HepG2 (cell line): ENCODE measurements around the gene GPR137. TPM values are rescaled to one million over a fixed set of nuclear protein-coding genes. Genes with fewer than 3 reads are reported as not detected.
A peak's percentile ranks its signal among the peaks of the same experiment; 100 is the strongest.

ENCODE experiments used
- CCAR2 ChIP-seq: fragments of 200-400 bp; formaldehyde crosslinking; optimal IDR thresholded peaks from 2 replicates; pipeline ENCODE3; 2018; ENCODE audit warnings: low read depth, mild to moderate bottlenecking, low read length, moderate library complexity
- FIP1L1 ChIP-seq: fragments of 200-400 bp; formaldehyde crosslinking; IDR thresholded peaks from 2 replicates; pipeline ENCODE4 v1.6.1; 2018; ENCODE audit warnings: low read depth, mild to moderate bottlenecking, low read length, moderate library complexity, borderline replicate concordance; ENCODE audit not compliant: insufficient read depth
- HNRNPL ChIP-seq: fragments of 200-400 bp; formaldehyde crosslinking; IDR thresholded peaks from 2 replicates; pipeline ENCODE4 v1.6.1; 2017; ENCODE audit warnings: mild to moderate bottlenecking, low read depth, low read length
- KDM2A ChIP-seq: sonication (generic); formaldehyde crosslinking; IDR thresholded peaks from 2 replicates; pipeline ENCODE4 v1.4.0; 2020; ENCODE audit warnings: low read depth, missing genetic modification reagents, borderline replicate concordance
- RARA ChIP-seq: IDR thresholded peaks from 2 replicates; pipeline ENCODE4 v1.6.1; 2016; ENCODE audit warnings: missing genetic modification reagents, missing compliant biosample characterization
- RBFOX2 ChIP-seq: fragments of 200-400 bp; formaldehyde crosslinking; IDR thresholded peaks from 2 replicates; pipeline ENCODE4 v1.6.1; 2017; ENCODE audit warnings: low read depth, mild to moderate bottlenecking, low read length
- RBM39 ChIP-seq: fragments of 200-400 bp; formaldehyde crosslinking; IDR thresholded peaks from one replicate; pipeline ENCODE4 v1.6.1; 2018; ENCODE audit warnings: antibody characterized with exemption, mild to moderate bottlenecking, low read depth, low read length; ENCODE audit not compliant: poor library complexity, severe bottlenecking
- SETDB1 ChIP-seq: sonication (generic); formaldehyde crosslinking; IDR thresholded peaks from 2 replicates; pipeline ENCODE4 v1.5.1; 2020; ENCODE audit warnings: missing genetic modification reagents, mild to moderate bottlenecking, borderline replicate concordance
- SIX1 ChIP-seq: sonication (generic); formaldehyde crosslinking; IDR thresholded peaks from 2 replicates; pipeline ENCODE4 v1.4.0; 2020; ENCODE audit warnings: missing genetic modification reagents, borderline replicate concordance
- SRSF1 ChIP-seq: fragments of 200-400 bp; formaldehyde crosslinking; optimal IDR thresholded peaks from 2 replicates; pipeline ENCODE3; 2017; ENCODE audit warnings: mild to moderate bottlenecking, low read depth, low read length, moderate library complexity
- ZBTB38 ChIP-seq: sonication (generic); formaldehyde crosslinking; IDR thresholded peaks from 2 replicates; pipeline ENCODE4 v1.5.1; 2020; ENCODE audit warnings: mild to moderate bottlenecking, missing genetic modification reagents
- ZNF274 ChIP-seq: sonication (generic); formaldehyde crosslinking; IDR thresholded peaks from 2 replicates; pipeline ENCODE4 v1.5.1; 2020; ENCODE audit warnings: mild to moderate bottlenecking, missing genetic modification reagents
- ZNF317 ChIP-seq: sonication (generic); formaldehyde crosslinking; IDR thresholded peaks from 2 replicates; pipeline ENCODE4 v1.5.0; 2020; ENCODE audit warnings: mild to moderate bottlenecking, missing genetic modification reagents
- ZNF577 ChIP-seq: sonication (generic); formaldehyde crosslinking; IDR thresholded peaks from 2 replicates; pipeline ENCODE4 v1.4.0; 2020; ENCODE audit warnings: mild to moderate bottlenecking, low read depth, missing genetic modification reagents, borderline replicate concordance
- ZNF614 ChIP-seq: IDR thresholded peaks from 2 replicates; pipeline ENCODE4 v1.6.1; 2018; ENCODE audit warnings: missing biosample characterization, missing genetic modification reagents, inconsistent platforms, borderline replicate concordance
- ZNF652 ChIP-seq: IDR thresholded peaks from 2 replicates; pipeline ENCODE4 v1.6.1; 2016; ENCODE audit warnings: low read depth, borderline replicate concordance
- ZNF746 ChIP-seq: sonication (generic); formaldehyde crosslinking; IDR thresholded peaks from 2 replicates; pipeline ENCODE4 v1.8.0; 2022; ENCODE audit warnings: mild to moderate bottlenecking, missing genetic modification reagents
- ZNF747 ChIP-seq: sonication (generic); formaldehyde crosslinking; IDR thresholded peaks from 2 replicates; pipeline ENCODE4 v1.8.1; 2023; ENCODE audit warnings: missing genetic modification reagents, mild to moderate bottlenecking, borderline replicate concordance
- ZNF75D ChIP-seq: sonication (generic); formaldehyde crosslinking; IDR thresholded peaks from 2 replicates; pipeline ENCODE4 v1.8.1; 2023; ENCODE audit warnings: missing genetic modification reagents, mild to moderate bottlenecking, borderline replicate concordance
- ZNF776 ChIP-seq: sonication (generic); formaldehyde crosslinking; IDR thresholded peaks from 2 replicates; pipeline ENCODE4 v1.4.0; 2020; ENCODE audit warnings: mild to moderate bottlenecking, missing genetic modification reagents
- ZSCAN12 ChIP-seq: sonication (generic); formaldehyde crosslinking; IDR thresholded peaks from 2 replicates; pipeline ENCODE4 v1.9.0; 2021; ENCODE audit warnings: mild to moderate bottlenecking, missing genetic modification reagents
- ZSCAN29 ChIP-seq: sonication (generic); formaldehyde crosslinking; conservative IDR thresholded peaks from 2 replicates; pipeline ENCODE4 v1.4.0; 2020; ENCODE audit warnings: mild to moderate bottlenecking, missing genetic modification reagents
- ZZZ3 ChIP-seq: sonication (generic); formaldehyde crosslinking; IDR thresholded peaks from 2 replicates; pipeline ENCODE4 v1.4.0; 2020; ENCODE audit warnings: missing genetic modification reagents, mild to moderate bottlenecking, borderline replicate concordance
- polyA plus RNA-seq, 8 experiments: library from polyadenylated mRNA; depleted of rRNA in 3 of 8; stranded (reverse) in 7 of 8; unstranded in 1 of 8; fragments of >200 nt; fragmentation: Illumina TruSeq in 4 of 8; extraction: Trizol in 4 of 8; gene quantifications; 2 replicates each; pipeline versions ENCODE4 v1.2.1 to v1.2.3, GENCODE V29; 2011 to 2016; ENCODE audit warnings: low read depth in 4 of 8, missing spikeins in 1 of 8, mixed read lengths in 1 of 8; ENCODE audit not compliant: insufficient read depth in 1 of 8
- total RNA-seq, 5 experiments: library from RNA; depleted of rRNA; stranded (reverse); fragments of >200 nt; fragmentation: Illumina TruSeq; extraction: Trizol; gene quantifications; 2 replicates each; pipeline ENCODE4 v1.2.3, GENCODE V29; 2016; ENCODE audit warnings: low read depth in 1 of 5
- TF ChIP-seq, protein P1 (sequence below): sonication (generic); formaldehyde crosslinking; IDR thresholded peaks from 2 replicates; pipeline ENCODE4 v1.4.0; 2020; ENCODE audit warnings: missing genetic modification reagents
- TF ChIP-seq, protein P2 (sequence below): sonication (generic); formaldehyde crosslinking; IDR thresholded peaks from 2 replicates; pipeline ENCODE4 v1.8.1; 2023; ENCODE audit warnings: mild to moderate bottlenecking, missing genetic modification reagents, borderline replicate concordance
- TF ChIP-seq, protein P3 (sequence below): sonication (generic); formaldehyde crosslinking; IDR thresholded peaks from 2 replicates; pipeline ENCODE4 v1.5.0; 2020; ENCODE audit warnings: missing genetic modification reagents
- TF ChIP-seq, protein P4 (sequence below): sonication (generic); formaldehyde crosslinking; IDR thresholded peaks from 2 replicates; pipeline ENCODE4 v1.8.0; 2022; ENCODE audit warnings: missing genetic modification reagents, mild to moderate bottlenecking, inconsistent platforms, borderline replicate concordance

The GPR137 gene
- total and polyA plus RNA-seq, 2 of the 13 experiments (the other 11 are each of a cell fraction or from before 2014, with no cell fraction given) = 8.5 to 13.2 TPM

DNA sequence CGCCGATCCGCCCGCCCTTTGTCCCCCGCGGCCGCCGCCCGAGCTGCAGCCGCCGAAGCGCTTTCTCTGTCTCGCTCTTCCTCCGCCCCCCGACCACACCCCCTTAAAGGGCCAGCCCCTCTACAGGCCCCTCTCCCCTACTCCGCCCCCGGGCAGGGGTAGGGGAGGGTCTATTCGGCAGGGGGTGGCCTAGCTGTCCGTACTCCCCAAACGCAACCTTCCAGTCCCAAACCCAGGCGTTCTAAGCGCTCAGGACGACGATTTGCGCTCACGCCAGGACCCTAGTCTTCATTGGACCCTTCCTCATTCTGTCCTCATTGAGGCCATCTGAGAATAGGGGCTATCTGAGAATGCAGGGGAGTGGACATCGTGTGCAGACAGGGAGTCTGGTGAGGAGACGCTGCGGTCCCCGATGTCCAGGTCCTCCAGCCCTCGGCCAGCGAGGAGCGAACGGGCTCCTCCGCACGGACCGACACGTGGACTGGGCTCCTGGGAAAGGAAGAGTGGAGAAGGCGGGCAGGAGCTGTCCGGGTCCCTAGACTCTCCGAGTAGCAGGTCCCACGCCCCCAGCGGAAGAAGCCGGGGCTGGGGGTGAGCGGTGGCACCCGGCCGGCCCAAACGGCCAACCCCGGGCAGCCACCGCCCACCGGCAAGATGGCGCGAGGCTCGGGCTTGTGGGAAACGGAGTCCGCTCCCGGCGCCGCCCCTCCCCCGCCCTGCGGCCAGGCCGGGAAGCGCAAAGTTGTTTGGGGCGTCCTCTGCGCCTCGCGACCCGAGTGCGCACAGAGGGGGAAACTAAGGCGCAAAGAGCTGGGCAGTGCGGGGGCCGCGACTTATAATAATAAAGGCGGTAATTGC is 38.5 kb upstream of the GPR137 start, which contains the start of gene PPP1R14B (continued):
- TF ChIP-seq, protein P1, sequence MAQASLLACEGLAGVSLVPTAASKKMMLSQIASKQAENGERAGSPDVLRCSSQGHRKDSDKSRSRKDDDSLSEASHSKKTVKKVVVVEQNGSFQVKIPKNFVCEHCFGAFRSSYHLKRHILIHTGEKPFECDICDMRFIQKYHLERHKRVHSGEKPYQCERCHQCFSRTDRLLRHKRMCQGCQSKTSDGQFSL = no peak
- TF ChIP-seq ZNF577 = no peak
- no peak for TF ChIP-seq RARA (CRISPR knock-in tag)
- TF ChIP-seq ZSCAN29 (CRISPR knock-in tag) = no peak
- no peak for TF ChIP-seq RBM39
- TF ChIP-seq ZNF652 = 0 out of 2 replicates have a peak, but pooled peaks have one; percentile 25
- TF ChIP-seq HNRNPL = 0 out of 2 replicates have a peak, but pooled peaks have one; percentile 35
- peak; percentile 53; the same call in 1 of the 2 replicates for TF ChIP-seq ZNF746 (CRISPR knock-in tag)
- no peak for TF ChIP-seq ZZZ3
- TF ChIP-seq ZNF776 (CRISPR knock-in tag) = no peak
- TF ChIP-seq FIP1L1 = no peak
- TF ChIP-seq ZNF747 (CRISPR knock-in tag) = no peak; the same call in 1 of the 2 replicates
- no peak for TF ChIP-seq ZNF317 (CRISPR knock-in tag)
- no peak for TF ChIP-seq SETDB1
- TF ChIP-seq ZBTB38 (CRISPR knock-in tag) = 0 out of 2 replicates have a peak, but pooled peaks have one; percentile 70
- TF ChIP-seq RBFOX2 = peak; percentile 88
- peak; percentile 30 for TF ChIP-seq SRSF1
- no peak for TF ChIP-seq ZNF614 (CRISPR knock-in tag)
- TF ChIP-seq CCAR2 = no peak
- TF ChIP-seq, protein P2, sequence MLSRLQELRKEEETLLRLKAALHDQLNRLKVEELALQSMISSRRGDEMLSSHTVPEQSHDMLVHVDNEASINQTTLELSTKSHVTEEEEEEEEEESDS = no peak
- TF ChIP-seq ZNF75D (CRISPR knock-in tag) = no peak
- peak; percentile 81; the same call in 1 of the 2 replicates for TF ChIP-seq KDM2A (CRISPR knock-in tag)
- TF ChIP-seq, protein P3, sequence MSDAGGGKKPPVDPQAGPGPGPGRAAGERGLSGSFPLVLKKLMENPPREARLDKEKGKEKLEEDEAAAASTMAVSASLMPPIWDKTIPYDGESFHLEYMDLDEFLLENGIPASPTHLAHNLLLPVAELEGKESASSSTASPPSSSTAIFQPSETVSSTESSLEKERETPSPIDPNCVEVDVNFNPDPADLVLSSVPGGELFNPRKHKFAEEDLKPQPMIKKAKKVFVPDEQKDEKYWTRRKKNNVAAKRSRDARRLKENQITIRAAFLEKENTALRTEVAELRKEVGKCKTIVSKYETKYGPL (CRISPR knock-in tag) = no peak
- TF ChIP-seq ZNF274 = no peak
- TF ChIP-seq SIX1 = no peak
- TF ChIP-seq, protein P4, sequence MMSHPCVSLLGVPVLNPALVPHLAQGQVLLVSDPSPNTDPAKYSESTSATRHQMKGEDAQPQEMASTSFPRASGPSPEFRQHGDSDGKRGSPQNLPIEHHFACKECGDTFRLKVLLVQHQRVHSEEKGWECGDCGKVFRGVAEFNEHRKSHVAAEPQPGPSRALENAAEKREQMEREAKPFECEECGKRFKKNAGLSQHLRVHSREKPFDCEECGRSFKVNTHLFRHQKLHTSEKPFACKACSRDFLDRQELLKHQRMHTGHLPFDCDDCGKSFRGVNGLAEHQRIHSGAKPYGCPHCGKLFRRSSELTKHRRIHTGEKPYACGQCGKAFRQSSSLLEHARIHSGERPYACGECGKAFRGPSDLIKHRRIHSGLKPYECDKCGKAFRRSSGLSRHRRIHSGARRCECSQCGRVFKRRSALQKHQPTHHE = no peak
- no peak for TF ChIP-seq ZSCAN12 (CRISPR knock-in tag)
